Upper lobe of right lung (tissue), 1 donor: ENCODE data around the gene DOCK1. TPM values are rescaled to one million over a fixed set of nuclear protein-coding genes. Genes with fewer than 3 reads are reported as not detected.
"Not testable (repeated sequence)": the region's sequence is repeated elsewhere in the genome, so short reads cannot be mapped to it uniquely, and the experiment has no call there.

Source experiments
- ATAC-seq: fragments of 200-7000 bp; cut with Tn5 transposase; one replicate; pipeline ENCODE4 v1.9.1; 2020; ENCODE audit warnings: mild to moderate bottlenecking, moderate library complexity
- DNase-seq: peaks from one replicate; pipeline ENCODE4 v3.0.0-alpha.2; 2020
- H3K27ac ChIP-seq: fragments of 200-600 bp; one replicate; pipeline ENCODE4 v1.8.0; 2022
- H3K27me3 ChIP-seq: fragments of 200-600 bp; one replicate; pipeline ENCODE4 v1.8.0; 2022; ENCODE audit warnings: mild to moderate bottlenecking
- H3K36me3 ChIP-seq: fragments of 200-600 bp; one replicate; pipeline ENCODE4 v1.8.0; 2022
- H3K4me1 ChIP-seq: fragments of 200-600 bp; one replicate; pipeline ENCODE4 v1.8.0; 2022
- H3K4me3 ChIP-seq: fragments of 200-600 bp; one replicate; pipeline ENCODE4 v1.8.0; 2022; ENCODE audit warnings: mild to moderate bottlenecking
- H3K9me3 ChIP-seq: fragments of 200-600 bp; one replicate; pipeline ENCODE4 v1.8.0; 2022
- intact Hi-C: fragments of 100-400 bp; cut with DNase I; formaldehyde crosslinking; loops from one replicate; pipeline ENCODE4 v1.11.0; 2022
- total RNA-seq: library from RNA; stranded (reverse); fragmentation: NEBNext Ultra II Directional; extraction: Animal tissue kit (Norgen Biotek cat#: 25700); gene quantifications from one replicate; pipeline ENCODE4 v1.2.1, GENCODE V29; 2021
- TF ChIP-seq, protein P1 (sequence below): fragments of 200-600 bp; IDR thresholded peaks from one replicate; pipeline ENCODE4 v1.8.0; 2022; ENCODE audit warnings: antibody characterized with exemption
- donor health status: DM: no; HTN: yes; CAD: no; lungs with severe emphysema.

DOCK1 gene
- total RNA-seq, 1 donor from 2014 or later: 46.4 TPM

DNA sequence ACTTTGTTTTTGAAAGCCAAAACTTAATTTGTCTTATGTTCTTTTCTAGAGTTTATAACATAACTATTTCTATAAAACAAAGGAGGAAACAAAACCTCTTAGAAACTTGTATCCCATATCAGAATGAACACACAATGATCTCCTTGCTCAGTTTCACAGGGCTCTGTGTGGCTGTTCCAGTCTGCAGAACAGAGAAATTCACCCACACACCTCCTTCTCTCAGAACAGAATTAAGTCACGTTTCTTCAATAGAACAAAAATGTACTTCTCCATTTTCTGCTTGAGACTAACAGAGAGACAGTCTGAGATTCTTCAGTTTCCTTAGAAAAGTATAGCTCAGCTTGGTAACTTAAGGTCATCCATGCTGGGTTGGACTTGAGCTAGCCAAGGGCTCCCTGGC, 15.8 kb upstream of the DOCK1 start:
- no peak overlapping the region for H3K4me3 ChIP-seq
- H3K36me3 ChIP-seq: no peaks in the 10 kb centered on the region
- DNase-seq (no peak), ATAC-seq (no peak)
- TF ChIP-seq, protein P1, sequence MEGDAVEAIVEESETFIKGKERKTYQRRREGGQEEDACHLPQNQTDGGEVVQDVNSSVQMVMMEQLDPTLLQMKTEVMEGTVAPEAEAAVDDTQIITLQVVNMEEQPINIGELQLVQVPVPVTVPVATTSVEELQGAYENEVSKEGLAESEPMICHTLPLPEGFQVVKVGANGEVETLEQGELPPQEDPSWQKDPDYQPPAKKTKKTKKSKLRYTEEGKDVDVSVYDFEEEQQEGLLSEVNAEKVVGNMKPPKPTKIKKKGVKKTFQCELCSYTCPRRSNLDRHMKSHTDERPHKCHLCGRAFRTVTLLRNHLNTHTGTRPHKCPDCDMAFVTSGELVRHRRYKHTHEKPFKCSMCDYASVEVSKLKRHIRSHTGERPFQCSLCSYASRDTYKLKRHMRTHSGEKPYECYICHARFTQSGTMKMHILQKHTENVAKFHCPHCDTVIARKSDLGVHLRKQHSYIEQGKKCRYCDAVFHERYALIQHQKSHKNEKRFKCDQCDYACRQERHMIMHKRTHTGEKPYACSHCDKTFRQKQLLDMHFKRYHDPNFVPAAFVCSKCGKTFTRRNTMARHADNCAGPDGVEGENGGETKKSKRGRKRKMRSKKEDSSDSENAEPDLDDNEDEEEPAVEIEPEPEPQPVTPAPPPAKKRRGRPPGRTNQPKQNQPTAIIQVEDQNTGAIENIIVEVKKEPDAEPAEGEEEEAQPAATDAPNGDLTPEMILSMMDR: no peak
- intact Hi-C loops: no loop called here
- no peaks in the 10 kb centered on the region for H3K27me3 ChIP-seq
- H3K9me3 ChIP-seq: no peaks in the 10 kb centered on the region
- H3K4me1 ChIP-seq: no peaks in the 10 kb centered on the region
- H3K27ac ChIP-seq: no peak overlapping the region

- H3K27me3 ChIP-seq, H3K4me1 ChIP-seq, H3K4me3 ChIP-seq, intact Hi-C loops, DNase-seq, H3K9me3 ChIP-seq, H3K36me3 ChIP-seq, H3K27ac ChIP-seq, ATAC-seq: not testable (repeated sequence)
Observed at GRCh38 chr10:126890797-126891196, 14.4 kb upstream of the DOCK1 start.

DNA sequence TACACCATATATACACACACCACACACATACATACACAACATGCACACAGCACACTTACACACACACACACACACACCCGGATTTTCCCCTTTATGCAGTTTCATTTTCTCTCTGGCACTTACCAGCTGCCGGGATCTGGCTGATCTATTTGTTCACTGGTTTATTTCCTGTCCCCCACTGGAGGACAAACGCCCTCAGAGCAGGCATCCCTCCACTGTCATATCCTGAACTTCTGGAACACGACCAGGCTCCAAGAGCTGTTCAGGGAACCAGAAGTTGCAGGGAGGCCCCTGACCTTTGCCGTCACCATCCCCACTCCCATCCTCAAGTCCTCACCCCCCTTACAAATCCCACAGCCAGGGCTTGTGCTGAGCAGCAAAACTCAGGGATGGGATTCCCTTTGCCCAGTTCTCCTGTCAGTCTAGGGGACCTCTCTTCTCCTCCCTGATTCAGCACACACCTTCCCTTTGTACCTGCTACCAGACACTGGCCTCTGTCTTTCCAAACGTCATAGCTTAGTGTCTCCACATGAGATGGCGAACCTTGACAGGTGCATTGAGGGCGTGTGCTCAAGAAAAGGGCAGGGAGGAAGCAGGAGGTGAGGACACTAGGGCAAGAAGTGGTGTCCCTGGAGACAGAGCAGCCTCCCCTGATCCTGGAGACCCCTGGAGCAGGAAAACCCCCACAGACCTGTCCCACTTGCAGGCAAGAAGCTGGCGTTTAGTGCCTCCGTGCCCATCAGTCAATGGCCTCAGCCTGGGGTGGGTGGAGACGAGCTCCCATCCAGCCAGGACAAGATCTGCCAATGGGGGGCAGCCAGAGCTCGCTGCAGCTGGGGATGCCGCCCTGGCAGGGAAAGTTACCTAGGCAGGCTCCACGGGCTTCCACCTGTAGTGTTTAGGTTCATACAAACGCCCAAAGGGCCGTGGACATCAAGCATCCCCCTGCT, 12.7 kb upstream of the DOCK1 start:
- Histone ChIP-seq H3K4me3 (no peak overlapping the region), H3K36me3 (no peaks in the 10 kb centered on the region), H3K27me3 (peaks cover 7% of the 10 kb centered on the region), H3K4me1 (no peaks in the 10 kb centered on the region), H3K27ac (no peak overlapping the region), H3K9me3 (no peaks in the 10 kb centered on the region)
- ATAC-seq (peak; percentile 13), DNase-seq (no peak)
- intact Hi-C loops: no loop called here
- TF ChIP-seq, protein P1: no peak

- Histone ChIP-seq H3K9me3 (no peaks in the 10 kb centered on the region), H3K36me3 (no peaks in the 10 kb centered on the region), H3K4me3 (no peak overlapping the region), H3K27me3 (peaks cover 7% of the 10 kb centered on the region), H3K4me1 (no peaks in the 10 kb centered on the region), H3K27ac (no peak overlapping the region)
- TF ChIP-seq, protein P1: no peak
- ATAC-seq (no peak), DNase-seq (no peak)
- intact Hi-C loops: no loop called here
Observed at GRCh38 chr10:126893206-126893605, 12.0 kb upstream of the DOCK1 start.

GRCh38 chr10:126893841-126894240, 11.4 kb upstream of the DOCK1 start:
- Histone ChIP-seq H3K27me3 (peaks cover 7% of the 10 kb centered on the region), H3K4me3 (no peak overlapping the region), H3K36me3 (no peaks in the 10 kb centered on the region), H3K27ac (no peak overlapping the region), H3K4me1 (no peaks in the 10 kb centered on the region), H3K9me3 (no peaks in the 10 kb centered on the region)
- TF ChIP-seq, protein P1: no peak
- ATAC-seq: no peak
- DNase-seq: no peak
- intact Hi-C loops: no loop called here

DNA sequence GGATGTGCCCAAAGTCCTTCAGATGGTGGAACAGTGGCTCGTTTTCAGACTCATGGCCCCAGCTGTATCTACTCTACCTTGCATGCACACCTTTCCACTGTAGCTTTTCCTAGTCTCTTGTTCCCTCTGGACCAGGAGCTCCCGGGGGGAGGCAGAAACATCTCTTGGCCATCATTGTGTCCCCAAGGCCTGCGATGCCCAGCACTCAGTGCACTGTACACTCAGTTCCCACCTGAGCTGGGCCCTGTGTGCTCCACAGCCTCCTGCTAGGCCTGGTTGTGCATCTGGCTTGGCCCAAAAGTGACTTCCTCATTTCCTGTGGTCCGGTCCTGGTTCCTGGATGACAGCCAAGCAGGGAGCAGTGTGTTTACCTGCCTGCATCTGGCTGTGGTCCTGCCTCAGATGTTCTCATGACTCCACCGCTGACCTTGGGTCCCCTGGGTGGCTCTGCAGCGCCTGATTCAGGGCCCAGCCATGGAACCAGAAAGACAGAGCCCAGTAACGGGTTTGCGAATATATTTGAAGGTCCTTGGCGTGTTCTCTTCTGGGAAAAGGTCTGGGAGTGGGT, 9.9 kb upstream of the DOCK1 start:
- H3K4me3 ChIP-seq: no peak overlapping the region
- H3K36me3 ChIP-seq: no peaks in the 10 kb centered on the region
- no peak for DNase-seq
- no peak overlapping the region for H3K27ac ChIP-seq
- H3K4me1 ChIP-seq: no peaks in the 10 kb centered on the region
- no peaks in the 10 kb centered on the region for H3K9me3 ChIP-seq
- ATAC-seq: no peak
- intact Hi-C loops: no loop called here
- H3K27me3 ChIP-seq: peaks cover 7% of the 10 kb centered on the region
- TF ChIP-seq, protein P1: no peak
